K562 (cell line): ENCODE results near the gene DPP10. TPM values are rescaled to one million over a fixed set of nuclear protein-coding genes. Genes with fewer than 3 reads are reported as not detected.

ENCODE experiments used
- ATAC-seq: fragments of 200-7000 bp; cut with Tn5 transposase; 3 replicates; pipeline ENCODE4 v1.9.1; 2020; ENCODE audit warnings: moderate library complexity
- BruUV-seq: library from RNA; stranded (reverse); fragments of 400-500 nt; replicated peaks from 2 replicates; lab custom pipeline; 2021; lab: Mats Ljungman, UMichigan
- CTCF ChIA-PET: fragments of 300-600 bp; formaldehyde crosslinking; extraction: SDS; loops from one replicate; lab custom pipeline; 2021; ENCODE audit warnings: low intra/inter-chr PET ratio; lab: Yijun Ruan, JAX
- POLR2A ChIA-PET: fragments of 300-600, 350-650 bp; sonication (Branson Sonifier 250); formaldehyde crosslinking; extraction: SDS; loops from one replicate; lab custom pipeline; 2021; ENCODE audit warnings: antibody characterized with exemption, inconsistent platforms; lab: Yijun Ruan, JAX
- DNase-seq, 4 experiments: peaks; one replicate each; pipeline versions ENCODE4 v3.0.0 to v3.0.0-alpha.2; 2011 to 2018; ENCODE audit warnings: low spot score in 3 of 4, mixed read lengths in 3 of 4; ENCODE audit errors: extremely low read depth in 1 of 4
- FAIRE-seq: peaks from 2 replicates; lab custom pipeline; 2011; peaks lifted over from hg19 to GRCh38; lab: Jason Lieb, UNC
- H2AFZ ChIP-seq: 2 replicates; pipeline ENCODE4 v1.6.0; 2011; ENCODE audit warnings: low read depth, low read length, control low read depth, inconsistent platforms
- H3K27ac ChIP-seq: fragments of 200-600 bp; 3 replicates; pipeline ENCODE4 v1.8.0; 2011; ENCODE audit warnings: low read depth, mild to moderate bottlenecking, control low read depth, inconsistent platforms, low read length, moderate library complexity, mixed read lengths; ENCODE audit errors: extremely low read depth
- H3K27me3 ChIP-seq, 2 experiments: fragments of 300-600 bp in 1 of 2; 2 replicates in 1 of 2; 3 replicates in 1 of 2; pipeline versions ENCODE4 v1.6.0 to v1.8.0; 2011; ENCODE audit warnings: inconsistent platforms in 2 of 2, low read length in 2 of 2, mild to moderate bottlenecking in 1 of 2, mixed read lengths in 1 of 2, moderate library complexity in 1 of 2; ENCODE audit not compliant: control insufficient read depth in 2 of 2, insufficient read depth in 2 of 2
- H3K36me3 ChIP-seq: fragments of 300-600 bp; 3 replicates; pipeline ENCODE4 v1.8.0; 2011; ENCODE audit warnings: mild to moderate bottlenecking, low read length, inconsistent platforms; ENCODE audit not compliant: control insufficient read depth, insufficient read depth
- H3K4me1 ChIP-seq, 2 experiments: fragments of 200-600 bp in 1 of 2; replicated peaks in 1 of 2; 2 replicates in 1 of 2; 3 replicates in 1 of 2; pipeline versions ENCODE4 v1.5.1 to v1.8.0; 2011; ENCODE audit warnings: inconsistent platforms in 2 of 2, low read length in 2 of 2, mild to moderate bottlenecking in 1 of 2, mixed read lengths in 1 of 2, moderate library complexity in 1 of 2; ENCODE audit not compliant: control insufficient read depth in 2 of 2, insufficient read depth in 2 of 2
- H3K4me2 ChIP-seq: 2 replicates; pipeline ENCODE4 v1.6.1; 2011; ENCODE audit warnings: low read length, control low read depth, inconsistent platforms, mixed read lengths; ENCODE audit not compliant: insufficient read depth
- H3K4me3 ChIP-seq: fragments of 200-600 bp; sonication (generic), shearing (Covaris generic); 2 replicates; pipeline ENCODE4 v1.5.1; 2016; ENCODE audit warnings: control low read depth, inconsistent platforms
- H3K79me2 ChIP-seq: fragments of 200-600 bp; 3 replicates; pipeline ENCODE4 v1.8.0; 2011; ENCODE audit warnings: low read length, inconsistent platforms; ENCODE audit not compliant: control insufficient read depth, insufficient read depth
- H3K9ac ChIP-seq, 2 experiments: 2 replicates each; pipeline versions ENCODE4 v1.6.0 to v1.6.1; 2011; ENCODE audit warnings: low read depth in 2 of 2, low read length in 2 of 2, control low read depth in 1 of 2, inconsistent platforms in 1 of 2, mild to moderate bottlenecking in 1 of 2, mixed read lengths in 1 of 2; ENCODE audit not compliant: insufficient read depth in 1 of 2
- H3K9me1 ChIP-seq: one replicate; pipeline ENCODE4 v1.6.0; 2011; ENCODE audit warnings: inconsistent platforms, mild to moderate bottlenecking, low read length, moderate library complexity; ENCODE audit not compliant: control insufficient read depth, insufficient read depth
- H3K9me3 ChIP-seq: replicated peaks from 2 replicates; pipeline ENCODE4 v1.5.1; 2011; ENCODE audit warnings: low read depth, low read length, inconsistent platforms; ENCODE audit not compliant: control insufficient read depth, insufficient read depth
- H4K20me1 ChIP-seq: replicated peaks from 2 replicates; pipeline ENCODE4 v1.6.1; 2011; ENCODE audit warnings: low read length, inconsistent platforms, mixed read lengths; ENCODE audit not compliant: control insufficient read depth, insufficient read depth
- E2F3 ChIP-seq: fragments of 250-450 bp; sonication (Bioruptor Pico); IDR thresholded peaks from 2 replicates; pipeline ENCODE4 v1.4.0; 2020; ENCODE audit warnings: mild to moderate bottlenecking
- MAFG ChIP-seq: fragments of 450-650 bp; conservative IDR thresholded peaks from 2 replicates; pipeline ENCODE4 v1.6.1; 2016; ENCODE audit warnings: missing genetic modification characterization, missing compliant biosample characterization
- POLR2G ChIP-seq: fragments of 200-400 bp; formaldehyde crosslinking; IDR thresholded peaks from 2 replicates; pipeline ENCODE4 v1.6.1; 2017; ENCODE audit warnings: low read depth, mild to moderate bottlenecking, antibody characterized with exemption, low read length, moderate library complexity
- SMAD2 ChIP-seq: fragments of 150-350 bp; IDR thresholded peaks from 2 replicates; pipeline ENCODE4 v1.6.1; 2014; ENCODE audit warnings: low read depth, mild to moderate bottlenecking, low read length
- ZNF217 ChIP-seq: sonication (generic); formaldehyde crosslinking; IDR thresholded peaks from 2 replicates; pipeline ENCODE4 v1.8.0; 2022; ENCODE audit warnings: mild to moderate bottlenecking, missing genetic modification reagents
- WGBS: fragments of 100-300 bp; shearing (Covaris generic); methylation state at CpG from one replicate; pipeline ENCODE4 v1.1.6; 2016; ENCODE audit warnings: low coverage, mixed read lengths; ENCODE audit not compliant: insufficient coverage; ENCODE audit errors: missing lambda C conversion rate; 5-methylcytosine and 5-hydroxymethylcytosine counted together
- in situ Hi-C: fragments of 300-500 bp; cut with MboI; formaldehyde crosslinking; loops from 4 replicates; pipeline ENCODE4 v1.15.0; 2018; ENCODE audit warnings: inconsistent platforms, mixed read lengths
- intact Hi-C: fragments of 100-400 bp; cut with micrococcal nuclease; formaldehyde crosslinking; loops from 2 replicates; pipeline ENCODE4 v1.14.2; 2022
- polyA plus RNA-seq, 8 experiments: library from polyadenylated mRNA; depleted of rRNA in 4 of 8; stranded (reverse) in 5 of 8; unstranded in 3 of 8; fragments of >200 nt; fragmentation: Nextera tagmentation in 2 of 8; fragmentation: Illumina TruSeq in 1 of 8; extraction: Ambion mirVana in 2 of 8; extraction: Trizol in 1 of 8; gene quantifications; 2 replicates each; pipeline versions ENCODE4 v1.2.1 to v1.2.3, GENCODE V29; 2011 to 2014; ENCODE audit warnings: inconsistent platforms in 1 of 8, missing spikeins in 1 of 8
- total RNA-seq, 7 experiments: library from RNA; depleted of rRNA in 6 of 7; stranded (reverse); fragments of >200 nt in 6 of 7; fragmentation: Illumina TruSeq in 2 of 7; extraction: Trizol in 2 of 7; gene quantifications; 2 replicates each; pipeline versions ENCODE4 v1.2.1 to v1.2.3, GENCODE V29; 2011 to 2021; ENCODE audit warnings: low replicate concordance in 1 of 7
- TF ChIP-seq, protein P1 (sequence below): sonication (generic); formaldehyde crosslinking; IDR thresholded peaks from 2 replicates; pipeline ENCODE4 v1.8.0; 2022; ENCODE audit warnings: missing genetic modification reagents, mild to moderate bottlenecking, borderline replicate concordance
- TF ChIP-seq, protein P2 (sequence below): sonication (generic); formaldehyde crosslinking; IDR thresholded peaks from 2 replicates; pipeline ENCODE4 v1.8.0; 2023; ENCODE audit warnings: missing genetic modification reagents, mild to moderate bottlenecking, borderline replicate concordance

Gene DPP10
- total and polyA plus RNA-seq, 9 of the 15 experiments (the other 6 are each of a cell fraction or from before 2014, with no cell fraction given), result not detected

DNA sequence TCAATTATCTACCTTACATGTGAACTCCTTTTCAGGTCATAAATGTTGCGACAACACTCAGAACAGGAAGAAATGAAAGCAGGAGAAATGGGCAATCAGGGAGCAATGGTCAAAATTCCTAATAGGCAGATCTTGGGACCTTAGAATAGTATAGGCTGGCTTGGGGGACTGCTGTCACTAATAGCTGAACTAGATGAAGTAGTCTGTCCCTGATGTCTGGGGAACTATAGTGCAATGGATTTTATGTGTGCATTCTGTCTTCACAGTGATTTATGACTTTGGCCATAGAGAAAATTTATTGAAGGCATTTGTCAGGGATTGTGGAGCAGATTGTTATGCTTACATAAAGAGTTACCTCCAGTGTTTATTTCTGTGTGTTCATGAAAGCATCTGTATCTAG is 6.1 kb upstream of the DPP10 start (continued):
- TF ChIP-seq SMAD2, result no peak
- TF ChIP-seq ZNF217 (CRISPR knock-in tag), result no peak
- TF ChIP-seq, protein P1, sequence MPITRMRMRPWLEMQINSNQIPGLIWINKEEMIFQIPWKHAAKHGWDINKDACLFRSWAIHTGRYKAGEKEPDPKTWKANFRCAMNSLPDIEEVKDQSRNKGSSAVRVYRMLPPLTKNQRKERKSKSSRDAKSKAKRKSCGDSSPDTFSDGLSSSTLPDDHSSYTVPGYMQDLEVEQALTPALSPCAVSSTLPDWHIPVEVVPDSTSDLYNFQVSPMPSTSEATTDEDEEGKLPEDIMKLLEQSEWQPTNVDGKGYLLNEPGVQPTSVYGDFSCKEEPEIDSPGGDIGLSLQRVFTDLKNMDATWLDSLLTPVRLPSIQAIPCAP (CRISPR knock-in tag), result no peak
- no peak for TF ChIP-seq POLR2G
- TF ChIP-seq E2F3 (CRISPR knock-in tag), result no peak

DNA sequence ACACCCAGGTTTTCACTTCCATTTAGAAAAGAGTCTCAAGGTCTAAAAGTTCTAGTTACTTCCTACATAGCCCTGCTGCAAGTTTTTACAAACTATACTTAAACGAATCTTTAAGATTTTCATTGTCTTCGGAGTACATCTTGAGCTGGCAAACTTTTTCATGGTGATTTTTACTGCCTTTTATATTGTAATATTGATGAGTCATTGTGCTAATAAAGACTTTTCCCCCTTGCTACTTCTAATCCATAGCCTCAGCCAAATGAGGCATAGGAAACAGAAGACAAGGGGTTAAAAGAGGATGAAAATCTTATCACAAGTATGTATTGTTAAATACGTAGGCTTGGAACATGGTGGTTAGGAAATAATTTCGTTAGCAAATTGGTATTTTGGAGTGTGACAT is 4.1 kb downstream of the DPP10 start:
- ATAC-seq, result no peak
- FAIRE-seq, result no peak
- no peaks in the 10 kb centered on the region for H3K36me3 ChIP-seq
- no peak for DNase-seq
- no peak overlapping the region for H3K4me3 ChIP-seq
- H3K9me1 ChIP-seq, result no peaks in the 10 kb centered on the region
- no peak overlapping the region for H3K4me2 ChIP-seq
- no peak overlapping the region for H2AFZ ChIP-seq
- WGBS, result 4% methylated on average over 4 of the region's 4 CpGs
- H3K27ac ChIP-seq, result no peak overlapping the region
- in situ Hi-C loops, result no loop called here
- H3K4me1 ChIP-seq, result no peaks in the 10 kb centered on the region
- TF ChIP-seq, protein P2, sequence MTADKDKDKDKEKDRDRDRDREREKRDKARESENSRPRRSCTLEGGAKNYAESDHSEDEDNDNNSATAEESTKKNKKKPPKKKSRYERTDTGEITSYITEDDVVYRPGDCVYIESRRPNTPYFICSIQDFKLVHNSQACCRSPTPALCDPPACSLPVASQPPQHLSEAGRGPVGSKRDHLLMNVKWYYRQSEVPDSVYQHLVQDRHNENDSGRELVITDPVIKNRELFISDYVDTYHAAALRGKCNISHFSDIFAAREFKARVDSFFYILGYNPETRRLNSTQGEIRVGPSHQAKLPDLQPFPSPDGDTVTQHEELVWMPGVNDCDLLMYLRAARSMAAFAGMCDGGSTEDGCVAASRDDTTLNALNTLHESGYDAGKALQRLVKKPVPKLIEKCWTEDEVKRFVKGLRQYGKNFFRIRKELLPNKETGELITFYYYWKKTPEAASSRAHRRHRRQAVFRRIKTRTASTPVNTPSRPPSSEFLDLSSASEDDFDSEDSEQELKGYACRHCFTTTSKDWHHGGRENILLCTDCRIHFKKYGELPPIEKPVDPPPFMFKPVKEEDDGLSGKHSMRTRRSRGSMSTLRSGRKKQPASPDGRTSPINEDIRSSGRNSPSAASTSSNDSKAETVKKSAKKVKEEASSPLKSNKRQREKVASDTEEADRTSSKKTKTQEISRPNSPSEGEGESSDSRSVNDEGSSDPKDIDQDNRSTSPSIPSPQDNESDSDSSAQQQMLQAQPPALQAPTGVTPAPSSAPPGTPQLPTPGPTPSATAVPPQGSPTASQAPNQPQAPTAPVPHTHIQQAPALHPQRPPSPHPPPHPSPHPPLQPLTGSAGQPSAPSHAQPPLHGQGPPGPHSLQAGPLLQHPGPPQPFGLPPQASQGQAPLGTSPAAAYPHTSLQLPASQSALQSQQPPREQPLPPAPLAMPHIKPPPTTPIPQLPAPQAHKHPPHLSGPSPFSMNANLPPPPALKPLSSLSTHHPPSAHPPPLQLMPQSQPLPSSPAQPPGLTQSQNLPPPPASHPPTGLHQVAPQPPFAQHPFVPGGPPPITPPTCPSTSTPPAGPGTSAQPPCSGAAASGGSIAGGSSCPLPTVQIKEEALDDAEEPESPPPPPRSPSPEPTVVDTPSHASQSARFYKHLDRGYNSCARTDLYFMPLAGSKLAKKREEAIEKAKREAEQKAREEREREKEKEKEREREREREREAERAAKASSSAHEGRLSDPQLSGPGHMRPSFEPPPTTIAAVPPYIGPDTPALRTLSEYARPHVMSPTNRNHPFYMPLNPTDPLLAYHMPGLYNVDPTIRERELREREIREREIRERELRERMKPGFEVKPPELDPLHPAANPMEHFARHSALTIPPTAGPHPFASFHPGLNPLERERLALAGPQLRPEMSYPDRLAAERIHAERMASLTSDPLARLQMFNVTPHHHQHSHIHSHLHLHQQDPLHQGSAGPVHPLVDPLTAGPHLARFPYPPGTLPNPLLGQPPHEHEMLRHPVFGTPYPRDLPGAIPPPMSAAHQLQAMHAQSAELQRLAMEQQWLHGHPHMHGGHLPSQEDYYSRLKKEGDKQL (CRISPR knock-in tag), result no peak
- peak; percentile 23; the same call in 1 of the 2 replicates for TF ChIP-seq MAFG (tag)
- no peak overlapping the region for H3K9ac ChIP-seq
- H3K79me2 ChIP-seq, result no peaks in the 10 kb centered on the region
- H3K27me3 ChIP-seq, result no peaks in the 10 kb centered on the region
- H3K9me3 ChIP-seq, result no peaks in the 10 kb centered on the region
- ChIA-PET CTCF (no interaction called here), POLR2A (no interaction called here)
- no peaks in the 10 kb centered on the region for H4K20me1 ChIP-seq
- no TSS peak for BruUV-seq
- intact Hi-C loops, result no loop called here
